H1 (cell line): ENCODE data around the gene CXCL12. TPM values are rescaled to one million over a fixed set of nuclear protein-coding genes. Genes with fewer than 3 reads are reported as not detected.

Experiments
- NANOG ChIP-seq: IDR thresholded peaks from 2 replicates; pipeline ENCODE4 v1.6.1; 2011; ENCODE audit warnings: low read length, low read depth, mild to moderate bottlenecking, inconsistent platforms; ENCODE audit not compliant: insufficient read depth, poor library complexity, severe bottlenecking
- POU5F1 ChIP-seq: IDR thresholded peaks from 2 replicates; pipeline ENCODE4 v1.6.1; 2011; ENCODE audit warnings: low read depth, mild to moderate bottlenecking, low read length, moderate library complexity
- polyA plus RNA-seq, 7 experiments: library from polyadenylated mRNA; depleted of rRNA in 3 of 7; stranded (reverse) in 5 of 7; unstranded in 2 of 7; fragments of >200 nt in 5 of 7; fragments of 200-250 nt in 2 of 7; gene quantifications; 1 replicate in 5 of 7; 2 replicates in 1 of 7; 4 replicates in 1 of 7; pipeline versions ENCODE4 v1.2.1 to v1.2.3, GENCODE V29; 2011 to 2013; ENCODE audit warnings: missing spikeins in 2 of 7, mixed read lengths in 2 of 7
- total RNA-seq: library from RNA; stranded (reverse); fragmentation: NEBNext Ultra II Directional; extraction: Animal tissue kit (Norgen Biotek cat#: 25700); gene quantifications from 2 replicates; pipeline ENCODE4 v1.2.1, GENCODE V29; 2021

CXCL12 gene
- total and polyA plus RNA-seq, 2 of the 8 experiments (the other 6 are each of a cell fraction or from before 2014, with no cell fraction given), result 51.4 to 53.8 TPM

GRCh38 chr10:44343843-44344242, 41.1 kb downstream of the CXCL12 start (continued):
- no peak for TF ChIP-seq NANOG
- TF ChIP-seq POU5F1, result no peak
